ENCODE measurements around the gene SLC18A2.
"Not testable (repeated sequence)": the region's sequence is repeated elsewhere in the genome, so short reads cannot be mapped to it uniquely, and the experiment has no call there.

Gene SLC18A2

DNA sequence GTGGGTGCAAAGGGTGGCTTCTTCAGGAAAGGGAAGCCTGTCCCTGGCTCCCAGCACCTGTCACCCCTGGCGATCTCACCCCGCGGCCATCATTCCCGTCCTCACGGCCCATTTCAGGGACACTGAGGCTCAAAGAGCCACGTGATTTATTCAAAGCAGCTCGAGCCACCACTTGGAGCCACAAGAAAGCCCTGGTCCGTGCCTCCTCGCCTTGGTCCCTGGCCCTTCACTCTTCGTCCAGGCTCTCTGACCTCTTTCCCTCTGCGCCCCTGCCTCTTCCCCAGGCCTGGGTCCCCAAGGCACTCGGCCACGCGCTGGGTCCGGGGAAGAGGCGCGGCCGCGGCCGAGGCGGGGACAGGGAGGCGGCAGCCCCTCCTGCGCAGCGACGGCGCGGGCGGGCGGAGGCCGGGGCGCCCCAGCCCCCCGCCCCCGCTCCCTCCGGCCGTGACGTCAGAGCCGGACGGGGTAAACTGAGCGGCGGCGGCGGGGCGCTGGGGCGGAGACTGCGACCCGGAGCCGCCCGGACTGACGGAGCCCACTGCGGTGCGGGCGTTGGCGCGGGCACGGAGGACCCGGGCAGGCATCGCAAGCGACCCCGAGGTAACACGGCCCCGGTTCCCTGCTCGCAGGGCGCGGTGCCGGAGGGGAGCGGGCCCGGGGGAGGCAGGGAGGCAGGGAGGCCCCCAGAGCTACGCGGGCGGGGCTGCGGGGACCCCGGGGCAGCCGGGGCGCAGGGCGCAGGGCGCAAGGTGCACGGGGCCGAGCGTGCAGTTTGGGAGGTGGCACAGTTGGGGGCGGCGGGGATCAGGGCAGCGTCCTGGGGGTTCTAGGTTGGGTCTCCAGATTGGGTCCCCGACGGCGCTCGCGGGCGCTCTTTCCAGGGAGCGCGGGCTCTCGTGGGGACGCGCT lies at the start of gene SLC18A2:
Gene SLC18A2, plus strand, starts transcription at position 494 of the 909 bp plus-strand sequence. CDS start 580 bp downstream, outside the sequence.
- no peak for DNase-seq

DNA sequence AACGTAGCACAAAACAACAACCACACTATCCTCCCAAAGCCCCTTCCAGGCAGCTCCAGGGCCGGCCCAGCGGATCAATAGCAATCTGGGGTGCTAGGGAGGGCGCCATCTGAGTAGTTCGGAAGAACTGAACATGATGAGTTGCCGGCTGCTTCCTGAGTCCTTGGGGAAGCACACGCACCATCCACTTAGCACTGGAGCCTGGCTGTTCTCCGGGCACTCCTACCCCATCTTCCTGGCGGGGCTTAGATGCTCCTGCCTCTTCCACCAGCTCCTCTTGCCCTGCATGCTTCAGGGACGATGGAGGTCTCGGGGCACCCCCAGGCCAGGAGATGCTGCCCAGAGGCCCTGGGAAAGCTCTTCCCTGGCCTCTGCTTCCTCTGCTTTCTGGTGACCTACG lies 43.7 kb upstream of the SLC18A2 start, which contains the start of gene KCNK18:
Gene KCNK18, plus strand, starts transcription at position 301 of the 400 bp plus-strand sequence. Its CDS starts 0 bp downstream, at position 301.
- no peak for DNase-seq

DNA sequence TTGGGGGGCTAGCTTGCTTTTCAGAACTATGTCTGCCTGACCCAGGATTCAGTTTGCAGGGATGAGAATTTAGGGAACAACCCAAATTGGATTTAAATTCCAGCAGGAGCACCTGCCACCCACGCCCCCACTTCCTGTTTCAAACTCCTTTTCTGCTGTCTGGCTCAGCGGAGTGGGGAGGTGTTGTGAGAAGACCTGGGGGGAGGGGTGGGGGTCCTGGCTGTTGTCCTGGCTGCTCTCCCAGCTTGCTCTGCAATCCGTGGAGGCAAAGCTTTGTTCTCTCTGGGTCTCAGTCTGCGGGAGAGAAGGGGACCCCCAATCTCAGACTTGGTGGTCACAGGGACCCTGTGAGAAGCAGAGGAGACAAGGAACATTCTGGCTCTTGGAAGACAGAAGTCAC lies 42.8 kb upstream of the SLC18A2 start:
- DNase-seq, result no peak

DNA sequence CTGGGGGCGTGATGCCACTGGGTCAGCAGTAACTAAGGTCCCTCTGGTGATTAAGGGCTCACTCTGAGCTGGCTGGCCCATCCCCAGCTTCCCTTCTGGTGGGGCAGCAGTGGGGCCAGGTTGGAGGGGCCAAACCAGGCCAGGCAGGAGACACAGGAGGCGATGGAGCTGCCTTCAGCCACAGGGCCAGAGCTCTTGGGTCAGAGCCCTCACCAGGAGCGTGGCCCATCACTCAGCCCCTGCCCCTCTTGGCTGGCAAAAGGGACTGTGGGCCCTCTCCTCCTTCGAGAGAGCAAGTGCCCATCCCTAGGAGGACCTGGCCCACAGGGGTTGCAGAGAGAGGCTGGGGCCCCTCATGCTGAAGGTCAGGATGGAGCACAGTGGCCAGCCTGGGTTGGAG lies 39.1 kb upstream of the SLC18A2 start:
- DNase-seq, result no peak

DNA sequence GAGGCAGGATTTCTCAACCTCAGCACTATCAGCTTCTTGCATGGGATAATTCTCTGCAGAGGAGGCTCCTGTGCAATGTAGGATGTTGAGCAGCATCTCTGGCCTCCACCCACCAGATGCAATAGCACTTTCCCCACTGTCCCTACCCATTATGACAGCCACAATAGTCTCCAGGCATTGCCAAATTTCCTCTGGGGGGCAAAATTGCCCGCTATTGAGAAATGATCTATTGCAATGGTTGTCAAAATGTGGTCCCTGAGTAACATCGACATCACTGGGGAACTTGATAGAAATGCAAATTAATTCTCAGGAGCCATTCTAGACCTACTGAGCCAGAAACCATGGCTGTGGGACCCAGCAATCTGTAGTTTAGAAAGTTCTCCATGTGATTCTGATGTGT lies 36.6 kb upstream of the SLC18A2 start:
- DNase-seq, result no peak

DNA sequence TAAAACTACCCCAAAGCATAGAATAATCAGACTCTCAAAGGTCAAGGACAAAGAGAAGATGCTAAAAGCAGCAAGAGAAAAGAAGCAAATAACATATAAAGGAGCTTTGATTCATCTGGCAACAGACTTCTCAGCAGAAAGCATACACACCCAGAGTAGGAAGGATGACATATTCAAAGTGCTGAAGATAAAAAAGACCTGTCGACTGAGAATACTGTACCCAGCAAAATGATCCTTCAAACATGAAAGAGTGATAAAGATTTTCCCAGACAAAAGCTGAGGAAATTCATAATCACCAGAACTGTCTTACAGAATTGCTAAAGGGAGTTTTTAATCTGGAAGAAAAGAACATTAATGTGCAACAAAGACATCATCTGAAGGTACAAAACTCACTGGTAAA lies 28.7 kb upstream of the SLC18A2 start:
- no peak for DNase-seq

DNA sequence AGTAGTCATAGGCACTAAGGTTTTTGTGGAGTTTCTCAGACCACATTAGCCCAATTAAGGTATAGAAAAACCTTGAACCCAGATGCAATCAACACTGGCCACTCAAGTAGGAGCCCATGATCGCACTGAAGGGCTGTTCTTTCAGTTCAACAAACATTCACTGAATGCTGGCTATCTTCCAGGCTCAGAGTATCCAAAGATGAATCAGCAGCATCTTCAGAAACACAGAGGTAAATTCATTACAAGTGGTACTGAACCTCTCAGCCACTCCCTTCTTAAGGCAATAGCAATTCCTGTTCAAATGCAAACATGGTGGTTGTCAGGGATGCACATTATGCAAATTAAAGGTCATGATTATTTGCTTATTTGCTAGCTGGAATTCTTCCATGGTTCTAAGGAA lies 26.5 kb upstream of the SLC18A2 start:
- DNase-seq, result no peak

DNA sequence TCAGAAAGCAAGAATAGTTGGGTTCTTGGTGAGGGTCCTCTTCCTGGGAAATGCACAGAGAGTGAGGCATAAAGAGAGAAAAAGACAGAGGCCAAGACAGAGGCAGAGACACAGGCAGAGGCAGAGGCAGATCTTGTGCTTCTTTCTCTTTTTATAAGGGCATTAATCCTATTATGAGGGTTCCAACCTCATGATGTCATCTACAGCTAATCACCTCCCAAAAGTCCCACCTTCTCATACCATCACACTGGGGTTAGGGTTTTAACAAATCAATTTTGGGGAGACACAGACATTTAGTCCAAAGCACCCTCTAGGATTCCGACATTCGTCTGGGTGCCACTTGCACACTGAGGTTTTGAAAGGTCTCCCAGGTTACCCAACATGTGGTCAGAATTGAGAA lies 25.8 kb upstream of the SLC18A2 start:
- no peak for DNase-seq

DNA sequence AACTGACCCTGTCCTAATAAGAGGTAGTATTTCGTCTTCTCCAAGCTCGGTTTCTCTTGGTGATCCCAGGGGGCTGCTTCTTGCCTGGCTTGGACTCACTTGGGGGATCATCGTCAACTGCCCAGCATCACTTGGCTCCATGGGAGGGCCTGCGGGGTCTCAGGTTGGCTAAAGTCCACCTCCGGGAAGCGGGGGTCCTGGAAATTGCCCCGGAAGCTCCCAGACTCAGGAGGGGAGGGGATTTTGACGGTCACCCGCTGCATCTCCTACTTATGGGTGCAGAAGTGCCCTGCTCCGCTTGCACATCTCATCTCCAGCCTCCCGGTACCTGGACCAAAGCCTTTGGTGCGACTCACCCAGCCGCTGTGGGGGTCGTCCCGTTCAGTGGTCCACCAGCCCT lies 24.9 kb upstream of the SLC18A2 start:
- DNase-seq, result no peak

DNA sequence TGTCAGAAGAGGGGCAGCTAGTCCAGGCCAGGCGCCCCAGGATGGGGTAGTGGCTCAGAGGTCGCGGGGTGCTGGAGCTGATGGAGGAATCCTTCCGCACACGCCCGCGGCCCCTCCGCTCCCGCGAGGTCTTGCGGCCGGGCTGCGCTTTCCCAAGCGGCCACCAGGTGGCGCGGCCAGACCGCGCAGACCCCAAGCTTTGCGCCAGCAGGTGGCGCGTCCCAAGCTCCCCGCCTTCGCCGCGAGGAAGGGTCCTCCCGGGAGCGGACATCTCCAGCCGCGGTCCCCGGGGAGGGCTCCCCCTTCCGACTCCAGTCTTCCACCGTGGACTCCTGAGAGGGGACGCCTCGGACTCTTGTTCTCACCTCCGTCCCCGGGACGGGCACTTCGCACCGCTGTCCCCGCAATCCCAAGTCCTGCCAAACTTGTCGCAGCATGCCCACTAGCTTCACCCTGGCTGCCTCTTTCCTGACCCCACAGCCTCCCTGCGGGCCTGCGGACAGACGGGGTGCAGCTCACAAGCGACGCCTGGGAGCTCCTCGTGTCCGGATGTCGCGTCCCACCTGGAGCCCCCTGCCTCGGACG lies 24.2 kb upstream of the SLC18A2 start:
- peak; percentile 53 for DNase-seq

DNA sequence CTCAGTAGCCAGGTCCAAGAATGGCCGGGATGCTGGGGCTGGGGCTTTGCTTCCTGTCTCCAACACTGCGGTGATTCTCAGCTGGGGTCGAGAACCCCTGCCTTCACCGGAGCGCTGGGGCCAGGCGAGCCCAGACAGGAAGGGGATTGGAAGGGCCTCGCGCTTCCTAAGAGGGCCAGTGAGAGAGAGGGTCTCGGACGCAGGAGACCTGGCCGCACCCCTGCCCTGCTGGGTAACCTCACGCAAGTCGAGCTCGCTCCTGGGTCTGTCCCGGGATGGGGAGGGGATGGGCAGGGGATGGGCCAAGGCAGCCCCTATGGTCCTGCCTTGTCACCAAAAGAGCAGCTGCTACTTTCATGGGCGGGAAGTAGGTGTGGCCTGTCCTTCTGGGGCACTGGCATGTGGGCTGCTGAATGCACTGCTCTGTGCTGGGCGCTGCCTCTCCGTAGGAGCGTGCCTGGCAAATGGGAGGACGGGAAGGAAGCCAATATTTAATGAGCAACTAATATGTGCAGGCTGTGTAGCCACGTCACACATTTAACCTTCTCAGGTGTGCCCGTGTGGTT lies 23.6 kb upstream of the SLC18A2 start:
- DNase-seq, result no peak

DNA sequence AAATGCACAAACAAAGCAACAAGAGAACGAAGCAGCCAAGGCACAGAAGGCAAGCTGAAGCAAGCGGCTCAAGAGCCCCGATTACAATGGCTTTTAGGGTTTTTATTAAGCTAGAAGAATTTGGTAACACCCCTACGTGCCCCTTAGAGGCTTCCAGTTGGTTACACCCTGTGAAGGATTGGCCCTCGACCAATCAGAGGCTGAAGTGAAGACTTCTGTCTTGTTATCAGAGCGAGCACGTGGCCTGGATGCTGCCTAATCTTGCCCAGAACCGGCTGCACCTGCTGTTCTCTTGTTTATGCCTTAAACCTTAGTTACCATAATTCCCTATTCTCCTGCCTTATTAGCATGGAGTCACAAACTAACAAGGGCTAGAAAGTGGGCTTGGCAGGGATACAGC lies 22.3 kb upstream of the SLC18A2 start:
- DNase-seq, result no peak

DNA sequence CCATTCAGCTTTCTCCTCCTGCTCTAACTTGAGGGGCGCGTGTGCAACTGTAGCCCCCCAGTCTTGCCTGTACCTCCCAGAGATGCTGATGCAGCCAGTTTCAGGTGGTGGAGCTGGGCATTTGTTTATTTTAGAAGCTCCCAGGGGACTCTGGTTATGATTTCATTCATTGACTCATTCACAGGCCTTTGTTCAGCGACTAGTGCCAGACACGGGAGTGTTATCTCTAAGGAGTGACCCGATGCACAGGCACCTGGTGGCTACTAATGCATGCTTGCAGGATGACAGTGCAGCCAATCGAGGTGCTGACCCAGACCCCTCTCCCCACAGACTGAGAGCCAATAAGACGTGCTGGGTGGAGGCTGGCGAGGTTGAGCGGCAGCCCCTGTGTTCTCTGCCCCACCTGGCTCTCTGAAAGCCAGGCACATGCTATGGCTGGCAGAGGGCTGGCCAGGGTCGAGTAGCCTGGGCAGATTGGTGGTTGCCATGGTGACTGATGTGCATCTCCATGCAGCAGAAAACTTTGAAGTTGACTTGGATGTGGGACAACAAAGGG lies 19.7 kb upstream of the SLC18A2 start:
- no peak for DNase-seq

DNA sequence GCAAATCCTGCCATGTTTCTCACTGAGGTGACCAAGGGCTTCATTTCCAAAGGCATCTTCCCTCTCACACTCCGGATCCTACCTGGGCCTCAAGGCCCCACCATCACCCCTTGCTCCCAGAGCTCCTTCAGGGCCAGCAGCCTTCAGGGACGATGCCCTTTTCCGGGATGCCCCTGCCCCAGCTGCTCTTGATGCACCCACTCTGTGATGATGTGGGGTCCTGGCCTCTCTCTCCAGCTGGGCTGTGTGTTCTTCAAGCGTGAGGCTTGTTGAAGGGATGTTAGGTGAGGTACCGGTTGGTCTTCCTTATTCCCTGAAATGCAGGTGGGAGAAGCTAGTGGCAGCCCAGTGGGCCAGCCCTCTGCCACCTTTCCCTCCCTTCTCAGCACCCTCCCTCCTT lies 18.4 kb upstream of the SLC18A2 start:
- DNase-seq, result no peak

DNA sequence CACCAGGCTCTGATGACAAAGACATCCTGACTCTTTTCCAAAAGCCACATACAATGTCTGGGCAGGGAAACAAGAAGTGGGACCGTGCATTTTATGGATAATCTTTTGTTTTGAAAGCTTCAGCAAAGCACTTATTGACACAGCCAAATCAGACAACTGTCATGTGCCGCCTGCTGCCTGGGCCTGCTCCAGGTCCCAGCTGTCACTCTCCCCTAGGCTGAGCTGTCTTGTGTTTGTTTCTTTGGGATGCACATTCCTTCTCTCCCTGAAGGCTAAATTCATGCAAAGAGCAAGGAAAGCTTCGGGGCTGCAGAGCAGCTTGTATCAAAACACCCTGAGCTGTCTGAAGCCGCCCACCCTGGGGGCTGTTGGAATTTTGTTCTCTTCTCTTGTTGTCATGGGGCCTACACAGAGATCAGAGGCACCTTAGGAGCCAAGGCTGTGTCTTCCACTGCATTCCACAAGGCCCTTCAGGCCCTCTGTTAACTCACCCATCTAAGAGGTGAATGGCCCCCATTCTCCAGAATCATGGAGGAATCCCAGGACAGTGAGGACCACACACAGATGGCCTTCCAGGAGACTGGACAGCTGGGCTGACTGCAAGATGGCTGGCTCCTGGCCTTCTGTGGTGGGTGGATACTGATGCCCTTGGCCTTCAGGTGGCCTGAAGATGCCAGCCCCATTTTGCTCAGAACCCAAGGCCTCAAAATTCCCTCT lies 17.8 kb upstream of the SLC18A2 start:
- no peak for DNase-seq

DNA sequence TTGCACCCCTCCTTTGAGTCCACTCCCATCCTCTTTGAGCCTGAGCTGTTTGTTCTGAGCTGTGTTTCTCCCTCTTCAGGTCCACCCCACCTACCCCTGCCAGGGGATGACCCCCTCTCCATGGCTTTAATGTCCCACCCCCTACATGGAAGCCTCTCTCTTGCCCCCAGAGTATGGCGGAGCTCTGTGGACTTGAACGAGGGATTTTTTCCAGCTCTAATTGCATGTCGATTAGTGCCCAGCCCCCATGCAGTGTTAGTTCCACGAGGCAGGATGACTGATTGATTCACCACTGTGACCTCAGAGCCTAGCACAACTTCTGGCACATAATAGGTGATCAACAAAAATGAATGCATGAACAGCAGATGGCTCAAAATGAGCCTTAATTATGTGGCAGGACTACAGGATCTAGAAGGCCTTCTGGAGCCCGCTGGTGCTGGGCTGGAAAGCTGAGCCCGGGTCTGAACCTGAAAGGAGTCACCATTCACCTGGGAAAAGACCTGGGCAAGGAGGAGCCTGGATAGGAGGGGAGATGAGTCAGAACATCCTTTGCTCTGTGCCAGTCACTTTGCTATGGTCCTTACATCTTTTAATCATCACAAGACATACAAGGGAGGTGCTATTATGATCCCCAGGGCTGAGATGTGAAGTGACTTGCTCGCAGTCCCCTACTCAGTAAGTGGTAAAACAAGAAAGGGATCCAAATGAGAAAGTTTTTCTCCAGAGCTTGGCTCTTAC lies 17.1 kb upstream of the SLC18A2 start:
- DNase-seq, result no peak

DNA sequence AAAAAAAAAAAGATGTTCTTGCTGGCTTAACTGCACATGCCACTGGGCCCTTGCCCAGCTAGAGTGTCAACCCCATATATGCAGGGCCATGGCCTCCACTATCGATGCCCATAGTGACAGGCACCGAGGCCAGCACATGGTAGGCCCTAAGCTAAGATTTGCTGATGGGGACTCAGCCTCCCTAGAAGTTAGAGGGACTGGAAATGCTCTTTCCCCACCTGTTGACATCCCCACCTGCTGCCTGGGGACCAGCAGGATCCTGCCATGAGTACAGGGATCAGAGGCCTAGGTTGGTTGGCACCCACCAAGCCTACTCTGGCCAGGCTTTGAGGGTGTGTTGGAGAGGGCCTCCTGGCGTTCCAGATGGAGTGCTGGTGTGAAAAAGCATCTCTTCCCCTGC lies 16.0 kb upstream of the SLC18A2 start:
- no peak for DNase-seq

DNA sequence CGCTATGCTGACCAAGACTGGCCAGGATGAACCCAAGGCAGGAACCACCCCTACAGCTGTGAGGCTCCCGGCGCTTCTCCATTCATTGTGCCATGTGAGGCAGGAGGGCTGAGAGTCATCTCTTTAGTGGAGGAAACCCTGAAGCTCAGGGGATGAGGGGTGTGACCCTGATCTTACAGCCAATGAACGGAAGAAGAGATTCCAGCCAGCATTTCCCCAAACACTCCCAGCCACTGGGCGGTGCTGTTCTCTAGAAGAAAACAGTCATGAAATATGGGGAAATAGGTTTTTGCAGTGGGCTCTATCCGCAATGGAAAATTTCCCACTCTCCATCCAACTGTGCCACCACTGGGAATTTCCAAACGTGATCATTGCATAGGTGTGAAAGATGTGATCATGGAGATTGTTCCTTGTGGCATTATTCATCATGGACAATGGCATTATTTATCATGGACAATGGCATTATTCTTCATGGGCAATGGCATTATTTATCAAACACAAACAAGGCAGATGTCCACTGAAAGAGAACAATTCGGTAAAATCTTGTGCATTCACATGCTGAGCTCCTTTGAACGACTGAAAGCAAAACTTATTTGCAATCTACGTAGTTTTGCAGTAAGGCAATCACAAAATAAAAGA lies 14.0 kb upstream of the SLC18A2 start:
- DNase-seq, result no peak

DNA sequence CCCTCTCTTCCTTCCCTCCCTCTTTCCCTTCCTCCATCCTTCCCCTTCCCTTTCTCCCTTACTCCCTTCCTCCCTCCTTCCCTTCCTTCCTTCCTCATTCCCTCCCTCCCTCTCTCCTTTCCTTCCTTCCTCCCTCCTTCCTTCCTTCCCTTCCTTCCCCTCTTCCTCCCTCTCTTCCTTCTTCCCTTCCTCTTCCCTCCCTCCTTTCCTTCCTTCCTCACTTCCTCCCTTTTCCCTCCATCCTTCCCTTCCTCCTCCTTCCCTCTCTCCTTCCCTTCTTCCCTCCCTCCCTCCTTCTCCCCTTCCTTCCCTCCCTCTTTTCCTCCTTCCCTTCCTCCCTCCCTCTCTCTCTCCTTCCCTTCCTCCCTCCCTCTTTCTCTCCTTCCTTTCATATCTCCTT lies 12.7 kb upstream of the SLC18A2 start:
- no peak for DNase-seq

DNA sequence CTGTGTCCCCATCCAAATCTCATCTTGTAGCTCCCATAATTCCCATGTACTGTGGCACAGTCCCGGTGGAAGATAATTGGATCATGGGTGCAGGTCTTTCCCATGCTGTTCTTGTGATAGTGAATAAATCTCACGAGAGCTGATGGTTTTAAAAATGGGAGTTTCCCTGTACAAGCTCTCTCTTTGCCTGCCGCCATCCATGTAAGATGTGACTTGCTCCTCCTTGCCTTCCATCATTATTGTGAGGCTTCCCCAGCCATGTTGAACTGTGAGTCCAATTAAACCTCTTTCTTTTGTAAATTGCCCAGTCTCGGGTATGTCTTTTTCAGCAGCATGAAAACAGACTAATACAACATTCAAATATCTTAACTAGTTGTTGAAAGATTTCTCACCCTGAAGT lies 10.8 kb upstream of the SLC18A2 start:
- DNase-seq, result not testable (repeated sequence)

DNA sequence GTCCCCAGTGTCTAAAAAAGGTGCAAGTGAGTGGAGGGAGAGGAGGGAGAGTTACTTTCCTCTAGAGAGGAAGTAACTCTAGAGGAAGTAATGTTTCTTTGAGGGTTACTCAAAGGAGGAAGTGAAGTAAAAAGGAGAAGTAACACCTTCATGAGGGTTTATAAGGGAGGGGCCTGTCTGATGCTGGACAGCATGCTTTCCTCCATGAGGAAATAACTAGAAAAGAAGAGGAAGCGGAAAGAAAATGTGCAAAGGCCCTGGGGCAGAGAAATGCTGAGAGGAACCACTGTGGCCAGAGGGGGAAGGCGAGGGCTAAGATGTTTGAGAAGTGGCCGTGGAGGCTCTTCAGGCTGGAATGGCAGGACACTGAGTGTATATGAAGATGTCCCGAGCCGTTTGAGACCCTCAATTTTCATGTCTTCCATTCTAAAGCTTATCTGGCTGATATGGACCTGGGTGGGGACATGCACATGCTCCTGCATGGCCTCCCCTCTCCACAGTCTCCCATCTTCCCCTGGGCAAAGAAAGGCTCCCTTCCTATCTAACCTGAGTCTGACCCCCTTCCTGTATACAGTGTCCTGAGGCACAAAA lies 3.4 kb upstream of the SLC18A2 start:
- DNase-seq, result no peak

Data from CD4-positive, alpha-beta T cell treated with Interferon gamma for 1 hour (primary cell).